Measurements from ENCODE around the gene LRMDA. TPM values are rescaled to one million over a fixed set of nuclear protein-coding genes. Genes with fewer than 3 reads are reported as not detected.
"Not testable (repeated sequence)": the region's sequence is repeated elsewhere in the genome, so short reads cannot be mapped to it uniquely, and the experiment has no call there.

LRMDA gene
- total and polyA plus RNA-seq, 7 donors, result 1.0 to 5.7 (median 2.5) TPM

DNA sequence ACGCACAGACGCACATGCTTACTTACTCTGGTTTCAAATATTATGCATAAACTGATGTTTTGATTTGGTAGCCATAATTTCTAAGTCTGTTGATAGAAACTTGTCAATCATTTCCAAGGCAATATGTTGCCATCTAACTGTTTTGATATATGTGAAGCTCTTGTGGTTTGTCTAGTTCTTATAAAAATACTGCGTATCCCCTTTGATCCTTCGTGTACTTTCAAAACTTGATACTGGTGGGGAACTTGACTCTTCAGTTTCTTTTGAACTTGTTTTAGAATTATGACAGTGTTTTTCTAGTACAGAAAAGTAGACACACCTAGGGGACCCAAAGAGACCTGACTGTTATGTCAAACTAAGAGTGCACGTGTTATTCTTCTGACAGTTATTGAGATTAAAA lies 708.0 kb downstream of the LRMDA start:
- WGBS, 3 donors, result 88 to 90% (median 88%) methylated on average over 5 of the region's 5 CpGs
- Histone ChIP-seq H3K36me3 (ENCODE audit: insufficient read depth in 1 of 2, low read depth in 1 of 2) (no peaks in the 10 kb centered on the region), H3K27ac (no peak overlapping the region), H3K4me1 (no peaks in the 10 kb centered on the region), H3K27me3 (ENCODE audit: insufficient read depth in 3 of 3, low read length in 2 of 3) (no peaks in the 10 kb centered on the region), H3K9me3 (no peaks in the 10 kb centered on the region), H3K4me3 (no peak overlapping the region)
- TF ChIP-seq, protein P1, sequence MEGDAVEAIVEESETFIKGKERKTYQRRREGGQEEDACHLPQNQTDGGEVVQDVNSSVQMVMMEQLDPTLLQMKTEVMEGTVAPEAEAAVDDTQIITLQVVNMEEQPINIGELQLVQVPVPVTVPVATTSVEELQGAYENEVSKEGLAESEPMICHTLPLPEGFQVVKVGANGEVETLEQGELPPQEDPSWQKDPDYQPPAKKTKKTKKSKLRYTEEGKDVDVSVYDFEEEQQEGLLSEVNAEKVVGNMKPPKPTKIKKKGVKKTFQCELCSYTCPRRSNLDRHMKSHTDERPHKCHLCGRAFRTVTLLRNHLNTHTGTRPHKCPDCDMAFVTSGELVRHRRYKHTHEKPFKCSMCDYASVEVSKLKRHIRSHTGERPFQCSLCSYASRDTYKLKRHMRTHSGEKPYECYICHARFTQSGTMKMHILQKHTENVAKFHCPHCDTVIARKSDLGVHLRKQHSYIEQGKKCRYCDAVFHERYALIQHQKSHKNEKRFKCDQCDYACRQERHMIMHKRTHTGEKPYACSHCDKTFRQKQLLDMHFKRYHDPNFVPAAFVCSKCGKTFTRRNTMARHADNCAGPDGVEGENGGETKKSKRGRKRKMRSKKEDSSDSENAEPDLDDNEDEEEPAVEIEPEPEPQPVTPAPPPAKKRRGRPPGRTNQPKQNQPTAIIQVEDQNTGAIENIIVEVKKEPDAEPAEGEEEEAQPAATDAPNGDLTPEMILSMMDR (IDR thresholded peaks at IDR 0.05), result no peak
- DNase-seq (no peak), ATAC-seq (no peak)
- intact Hi-C loops (cut with DNase I), result no loop called here

DNA sequence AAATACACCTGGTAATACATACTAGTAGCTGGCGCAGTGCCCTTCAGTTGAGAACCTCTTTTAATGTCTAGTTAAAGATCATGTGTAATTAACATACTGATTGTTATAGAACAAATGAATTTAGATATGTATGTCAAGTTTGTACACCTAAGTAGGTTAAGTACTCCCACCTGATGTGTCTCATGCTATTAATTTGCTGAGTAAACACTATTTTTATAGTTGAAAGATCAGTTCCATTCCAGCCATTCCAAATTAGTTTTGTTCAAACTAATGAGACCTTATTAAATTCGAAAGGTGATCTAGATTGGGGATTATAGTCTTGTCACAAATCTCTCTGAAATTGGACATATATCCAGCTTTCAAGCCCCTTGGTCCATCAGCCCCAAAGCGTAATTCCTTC lies 710.0 kb downstream of the LRMDA start:
- ATAC-seq (no peak), DNase-seq (no peak)
- no peaks in the 10 kb centered on the region for H3K36me3 ChIP-seq (ENCODE audit: insufficient read depth in 1 of 2, low read depth in 1 of 2)
- WGBS, 3 donors, result 93 to 95% (median 94%) methylated on average over 3 of the region's 3 CpGs
- no peaks in the 10 kb centered on the region for H3K9me3 ChIP-seq
- H3K27me3 ChIP-seq (ENCODE audit: insufficient read depth in 3 of 3, low read length in 2 of 3), result no peaks in the 10 kb centered on the region
- no peak overlapping the region for H3K4me3 ChIP-seq
- TF ChIP-seq, protein P1 (IDR thresholded peaks at IDR 0.05), result no peak
- intact Hi-C loops (cut with DNase I), result no loop called here
- no peaks in the 10 kb centered on the region for H3K4me1 ChIP-seq
- H3K27ac ChIP-seq, result no peak overlapping the region

DNA sequence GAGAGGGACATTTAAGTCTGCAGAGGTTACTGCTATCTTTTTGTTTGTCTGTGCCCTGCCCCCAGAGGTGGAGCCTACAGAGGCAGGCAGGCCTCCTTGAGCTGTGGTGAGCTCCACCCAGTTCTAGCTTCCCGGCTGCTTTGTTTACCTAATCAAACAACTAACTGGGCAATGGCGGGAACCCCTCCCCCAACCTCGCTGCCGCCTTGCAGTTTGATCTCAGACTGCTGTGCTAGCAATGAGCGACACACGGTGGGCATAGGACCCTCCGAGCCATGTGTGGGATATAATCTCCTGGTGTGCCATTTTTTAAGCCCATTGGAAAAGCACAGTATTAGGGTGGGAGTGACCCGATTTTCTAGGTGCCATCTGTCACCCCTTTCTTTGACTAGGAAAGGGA lies 716.8 kb downstream of the LRMDA start:
- ATAC-seq; H3K9me3 ChIP-seq; H3K4me1 ChIP-seq; H3K27ac ChIP-seq; intact Hi-C loops (cut with DNase I); H3K27me3 ChIP-seq (ENCODE audit: insufficient read depth in 3 of 3, low read length in 2 of 3); H3K4me3 ChIP-seq; H3K36me3 ChIP-seq (ENCODE audit: insufficient read depth in 1 of 2, low read depth in 1 of 2); DNase-seq: not testable (repeated sequence)
- WGBS, 3 donors, result 88 to 98% (median 97%) methylated on average over 8 of the region's 8 CpGs

DNA sequence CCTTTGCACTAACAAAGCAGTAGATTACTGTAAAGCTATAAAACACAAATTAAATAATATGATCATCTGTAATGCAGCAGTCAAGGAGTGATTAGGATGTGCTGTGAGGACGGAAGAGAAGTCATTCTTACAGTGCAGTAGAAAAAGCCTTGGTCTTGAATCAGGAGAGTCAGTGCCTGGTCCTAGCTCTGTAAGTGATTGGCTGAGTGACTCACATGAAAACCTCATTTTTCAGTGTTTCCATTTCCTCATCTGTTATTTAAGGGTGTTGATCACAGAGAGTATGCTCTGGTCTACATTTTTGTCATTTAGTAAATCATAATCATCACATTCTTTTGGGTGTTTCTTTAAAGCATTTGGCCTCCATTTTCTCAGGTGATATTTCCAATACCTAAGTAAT lies 717.8 kb downstream of the LRMDA start:
- no peaks in the 10 kb centered on the region for H3K9me3 ChIP-seq
- DNase-seq, result no peak
- H3K36me3 ChIP-seq (ENCODE audit: insufficient read depth in 1 of 2, low read depth in 1 of 2), result no peaks in the 10 kb centered on the region
- 70 to 88% (median 83%) methylated on average over 1 of the region's 1 CpG for WGBS, 3 donors
- H3K4me3 ChIP-seq, result no peak overlapping the region
- no peak overlapping the region for H3K27ac ChIP-seq
- H3K4me1 ChIP-seq, result no peaks in the 10 kb centered on the region
- intact Hi-C loops (cut with DNase I), result loop anchor here in 1 of 2 donors (1.0 kb wide), 1 partner anchor 37 kb away; no protein-coding TSS in a partner anchor
- no peak for ATAC-seq
- H3K27me3 ChIP-seq (ENCODE audit: insufficient read depth in 3 of 3, low read length in 2 of 3), result peaks cover 0 to 7% (median 2%) of the 10 kb centered on the region in 3 donors
- TF ChIP-seq, protein P1 (IDR thresholded peaks at IDR 0.05), result no peak

DNA sequence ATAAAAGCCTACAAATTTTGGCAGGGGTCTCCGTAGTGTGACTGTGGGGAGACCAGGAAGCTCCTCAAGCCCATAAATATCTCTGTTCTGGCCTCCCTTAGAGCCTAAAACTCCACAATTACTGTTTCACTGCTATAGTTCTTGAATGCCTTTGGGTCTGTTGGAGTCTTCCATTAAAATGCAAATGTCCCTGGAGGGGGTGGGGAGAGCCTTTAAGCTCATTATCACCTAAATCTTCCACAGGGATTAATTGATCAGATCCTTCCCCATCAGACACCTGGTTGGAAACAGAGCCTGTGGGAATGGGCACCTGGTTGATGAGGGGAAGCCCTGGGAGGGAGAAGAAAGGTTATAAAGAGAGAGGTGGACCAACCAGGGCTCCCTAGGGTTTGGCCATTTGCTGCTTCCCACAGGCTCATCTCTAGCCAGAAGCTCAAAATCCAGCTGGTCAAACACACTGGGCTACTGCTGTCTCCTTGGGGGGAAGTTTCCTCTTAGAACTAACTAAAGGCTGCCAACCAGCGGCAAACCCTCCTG lies 718.2 kb downstream of the LRMDA start:
- Histone ChIP-seq H3K27ac (no peak overlapping the region), H3K4me3 (no peak overlapping the region), H3K36me3 (ENCODE audit: insufficient read depth in 1 of 2, low read depth in 1 of 2) (no peaks in the 10 kb centered on the region), H3K4me1 (no peaks in the 10 kb centered on the region), H3K27me3 (ENCODE audit: insufficient read depth in 3 of 3, low read length in 2 of 3) (peaks cover 0 to 12% (median 2%) of the 10 kb centered on the region in 3 donors), H3K9me3 (no peaks in the 10 kb centered on the region)
- 73 to 89% (median 73%) methylated on average over 2 of the region's 2 CpGs for WGBS, 3 donors
- TF ChIP-seq, protein P1 (IDR thresholded peaks at IDR 0.05), result no peak
- no peak for DNase-seq
- intact Hi-C loops (cut with DNase I), result loop anchor here in 1 of 2 donors (1.0 kb wide), 1 partner anchor 37 kb away; no protein-coding TSS in a partner anchor
- ATAC-seq, result no peak
